Measurements from ENCODE around the gene MAP3K15. TPM values are rescaled to one million over a fixed set of nuclear protein-coding genes. Genes with fewer than 3 reads are reported as not detected.

MAP3K15 gene
- total and polyA plus RNA-seq, 8 donors = 0.12 to 0.76 (median 0.33) TPM; not detected in 4

GRCh38 chrX:19343535-19344408 lies 171.5 kb downstream of the MAP3K15 start, which contains the start of gene PDHA1:
Gene PDHA1, plus strand, starts transcription at chrX:19343927. Its CDS starts 111 bp downstream, at chrX:19344038.
- intact Hi-C loops (cut with DNase I; ENCODE audit: low total_unique reads) = no loop called here
- no peaks in the 10 kb centered on the region for H3K36me3 ChIP-seq
- peaks cover 0 to 7% (median 3%) of the 10 kb centered on the region in 4 donors for H3K9me3 ChIP-seq
- peak; percentile 95 to 98 for DNase-seq
- TF ChIP-seq POLR2AphosphoS5 (IDR thresholded peaks at IDR 0.05) = peak; percentile 52 to 82 (median 69)
- TF ChIP-seq CTCF (IDR thresholded peaks at IDR 0.05) = no peak
- TF ChIP-seq EP300 (IDR thresholded peaks at IDR 0.05) = peak; percentile 68
- TF ChIP-seq POLR2A (IDR thresholded peaks at IDR 0.05) = peak in 1 of 4 donors; percentile 18
- peak within 1 kb of the TSS; percentile 65 to 73 (median 70) for H3K4me3 ChIP-seq
- no peaks in the 10 kb centered on the region for H3K27me3 ChIP-seq
- peak within 1 kb of the TSS; percentile 86 to 96 (median 93) for H3K27ac ChIP-seq
- H3K4me1 ChIP-seq = peaks cover 0 to 27% (median 13%) of the 10 kb centered on the region in 4 donors
- 0 to 48% (median 12%) methylated on average over 7 to 79 of the region's 81 CpGs for WGBS, 5 donors

GRCh38 chrX:19343085-19343534 lies 172.2 kb downstream of the MAP3K15 start:
- H3K4me3 ChIP-seq = peak overlapping the region; percentile 65 to 73 (median 70)
- DNase-seq = no peak
- no peak for TF ChIP-seq CTCF (IDR thresholded peaks at IDR 0.05)
- TF ChIP-seq POLR2AphosphoS5 (IDR thresholded peaks at IDR 0.05) = no peak
- no peak for TF ChIP-seq EP300 (IDR thresholded peaks at IDR 0.05)
- no peak for TF ChIP-seq POLR2A (IDR thresholded peaks at IDR 0.05)
- H3K4me1 ChIP-seq = peaks cover 0 to 27% (median 13%) of the 10 kb centered on the region in 4 donors
- peaks cover 0 to 7% (median 3%) of the 10 kb centered on the region in 4 donors for H3K9me3 ChIP-seq
- intact Hi-C loops (cut with DNase I; ENCODE audit: low total_unique reads) = no loop called here
- H3K27ac ChIP-seq = peak overlapping the region; percentile 72 to 96 (median 93)
- 29 to 49% (median 35%) methylated on average over 11 of the region's 11 CpGs for WGBS, 5 donors
- no peaks in the 10 kb centered on the region for H3K27me3 ChIP-seq
- no peaks in the 10 kb centered on the region for H3K36me3 ChIP-seq

GRCh38 chrX:19342331-19342906 lies 172.9 kb downstream of the MAP3K15 start:
- no peak for TF ChIP-seq POLR2AphosphoS5 (IDR thresholded peaks at IDR 0.05)
- no peak for TF ChIP-seq POLR2A (IDR thresholded peaks at IDR 0.05)
- TF ChIP-seq CTCF (IDR thresholded peaks at IDR 0.05) = no peak
- no peak for TF ChIP-seq EP300 (IDR thresholded peaks at IDR 0.05)
- intact Hi-C loops (cut with DNase I; ENCODE audit: low total_unique reads) = no loop called here
- H3K27ac ChIP-seq = peak overlapping the region in 2 of 5 donors; percentile 92 to 96
- DNase-seq = peak in 1 of 2 donors; percentile 26
- H3K4me1 ChIP-seq = peaks cover 0 to 27% (median 13%) of the 10 kb centered on the region in 4 donors
- peaks cover 0 to 7% (median 3%) of the 10 kb centered on the region in 4 donors for H3K9me3 ChIP-seq
- no peak overlapping the region for H3K4me3 ChIP-seq
- WGBS, 5 donors = 49 to 67% (median 64%) methylated on average over 6 of the region's 6 CpGs
- H3K27me3 ChIP-seq = no peaks in the 10 kb centered on the region
- no peaks in the 10 kb centered on the region for H3K36me3 ChIP-seq

GRCh38 chrX:19334945-19335626 lies 180.2 kb downstream of the MAP3K15 start:
- Histone ChIP-seq H3K9me3 (peaks cover 0 to 10% (median 5%) of the 10 kb centered on the region in 4 donors), H3K4me3 (no peak overlapping the region), H3K27me3 (no peaks in the 10 kb centered on the region), H3K27ac (no peak overlapping the region), H3K4me1 (no peaks in the 10 kb centered on the region), H3K36me3 (no peaks in the 10 kb centered on the region)
- peak in 1 of 2 donors; percentile 14 for DNase-seq
- WGBS, 5 donors = 66 to 71% (median 68%) methylated on average over 16 of the region's 16 CpGs
- intact Hi-C loops (cut with DNase I; ENCODE audit: low total_unique reads) = no loop called here
- no peak for TF ChIP-seq CTCF (IDR thresholded peaks at IDR 0.05)
